K562 (cell line): ENCODE data around the gene CNOT11. TPM values are rescaled to one million over a fixed set of nuclear protein-coding genes. Genes with fewer than 3 reads are reported as not detected.

ENCODE experiments used
- BRF1 ChIP-seq: IDR thresholded peaks from 3 replicates; pipeline ENCODE4 v1.6.1; 2011; ENCODE audit warnings: borderline replicate concordance, mild to moderate bottlenecking; ENCODE audit not compliant: insufficient read length; ENCODE audit errors: extremely low read depth
- ETV6 ChIP-seq, 3 experiments: fragments of 150-350 bp in 1 of 3; sonication (generic) in 1 of 3; formaldehyde crosslinking in 1 of 3; IDR thresholded peaks; 2 replicates each; pipeline versions ENCODE4 v1.6.1 to v1.8.0; 2014 to 2022; ENCODE audit warnings: borderline replicate concordance in 2 of 3, low read depth in 2 of 3, antibody characterized with exemption in 1 of 3, low read length in 1 of 3, mild to moderate bottlenecking in 1 of 3, missing genetic modification reagents in 1 of 3
- FOXM1 ChIP-seq, 2 experiments: fragments of 450-650 bp in 1 of 2; sonication (generic) in 1 of 2; formaldehyde crosslinking in 1 of 2; IDR thresholded peaks; 2 replicates each; pipeline versions ENCODE4 v1.6.1 to v1.9.0; 2017 to 2022; ENCODE audit warnings: low read depth in 2 of 2, mild to moderate bottlenecking in 2 of 2, missing genetic modification reagents in 1 of 2, moderate library complexity in 1 of 2
- GTF2F1 ChIP-seq: IDR thresholded peaks from 2 replicates; pipeline ENCODE4 v1.6.1; 2011; ENCODE audit warnings: low read depth, low read length, improper control_type of control experiment
- HEY1 ChIP-seq: fragments of 250-450 bp; sonication (Bioruptor Pico); IDR thresholded peaks from 2 replicates; pipeline ENCODE4 v1.5.0; 2020; ENCODE audit warnings: mild to moderate bottlenecking, moderate library complexity, borderline replicate concordance
- NCOA1 ChIP-seq: fragments of 450-650 bp; IDR thresholded peaks from 2 replicates; pipeline ENCODE4 v1.6.1; 2016; ENCODE audit warnings: low read depth
- NR1H2 ChIP-seq: sonication (generic); formaldehyde crosslinking; IDR thresholded peaks from 2 replicates; pipeline ENCODE4 v1.4.0; 2020; ENCODE audit warnings: mild to moderate bottlenecking, missing genetic modification reagents
- TSC22D4 ChIP-seq: fragments of 450-650 bp; IDR thresholded peaks from 2 replicates; pipeline ENCODE4 v1.6.1; 2016; ENCODE audit warnings: missing genetic modification characterization, missing biosample characterization, control low read depth
- ZKSCAN3 ChIP-seq: fragments of 250-450 bp; sonication (Bioruptor Pico); IDR thresholded peaks from 2 replicates; pipeline ENCODE4 v1.4.0; 2020
- ZNF217 ChIP-seq: sonication (generic); formaldehyde crosslinking; IDR thresholded peaks from 2 replicates; pipeline ENCODE4 v1.8.0; 2022; ENCODE audit warnings: mild to moderate bottlenecking, missing genetic modification reagents
- ZNF354B ChIP-seq: fragments of 250-450 bp; sonication (Bioruptor Pico); IDR thresholded peaks from 2 replicates; pipeline ENCODE4 v1.4.0; 2020
- ZNF583 ChIP-seq: fragments of 250-450 bp; sonication (Bioruptor Pico); IDR thresholded peaks from 2 replicates; pipeline ENCODE4 v1.4.0; 2020
- polyA plus RNA-seq, 8 experiments: library from polyadenylated mRNA; depleted of rRNA in 4 of 8; stranded (reverse) in 5 of 8; unstranded in 3 of 8; fragments of >200 nt; fragmentation: Nextera tagmentation in 2 of 8; fragmentation: Illumina TruSeq in 1 of 8; extraction: Ambion mirVana in 2 of 8; extraction: Trizol in 1 of 8; gene quantifications; 2 replicates each; pipeline versions ENCODE4 v1.2.1 to v1.2.3, GENCODE V29; 2011 to 2014; ENCODE audit warnings: inconsistent platforms in 1 of 8, missing spikeins in 1 of 8
- total RNA-seq, 7 experiments: library from RNA; depleted of rRNA in 6 of 7; stranded (reverse); fragments of >200 nt in 6 of 7; fragmentation: Illumina TruSeq in 2 of 7; extraction: Trizol in 2 of 7; gene quantifications; 2 replicates each; pipeline versions ENCODE4 v1.2.1 to v1.2.3, GENCODE V29; 2011 to 2021; ENCODE audit warnings: low replicate concordance in 1 of 7
- TF ChIP-seq, protein P1 (sequence below): fragments of 450-650 bp; IDR thresholded peaks from 2 replicates; pipeline ENCODE4 v1.6.1; 2016; ENCODE audit warnings: mild to moderate bottlenecking, moderate library complexity
- TF ChIP-seq, protein P2 (sequence below), 3 experiments: fragments of 200-800 bp in 1 of 3; sonication (Bioruptor generic) in 1 of 3; sonication (generic) in 1 of 3; formaldehyde crosslinking in 1 of 3; IDR thresholded peaks; 2 replicates each; pipeline versions ENCODE4 v1.6.1 to v1.8.0; 2016 to 2022; ENCODE audit warnings: mild to moderate bottlenecking in 2 of 3, missing compliant biosample characterization in 2 of 3, missing genetic modification characterization in 2 of 3, missing genetic modification reagents in 1 of 3

CNOT11 gene
- total and polyA plus RNA-seq, 9 of the 15 experiments (the other 6 are each of a cell fraction or from before 2014, with no cell fraction given): 12.7 to 163 (median 64.2) TPM

DNA sequence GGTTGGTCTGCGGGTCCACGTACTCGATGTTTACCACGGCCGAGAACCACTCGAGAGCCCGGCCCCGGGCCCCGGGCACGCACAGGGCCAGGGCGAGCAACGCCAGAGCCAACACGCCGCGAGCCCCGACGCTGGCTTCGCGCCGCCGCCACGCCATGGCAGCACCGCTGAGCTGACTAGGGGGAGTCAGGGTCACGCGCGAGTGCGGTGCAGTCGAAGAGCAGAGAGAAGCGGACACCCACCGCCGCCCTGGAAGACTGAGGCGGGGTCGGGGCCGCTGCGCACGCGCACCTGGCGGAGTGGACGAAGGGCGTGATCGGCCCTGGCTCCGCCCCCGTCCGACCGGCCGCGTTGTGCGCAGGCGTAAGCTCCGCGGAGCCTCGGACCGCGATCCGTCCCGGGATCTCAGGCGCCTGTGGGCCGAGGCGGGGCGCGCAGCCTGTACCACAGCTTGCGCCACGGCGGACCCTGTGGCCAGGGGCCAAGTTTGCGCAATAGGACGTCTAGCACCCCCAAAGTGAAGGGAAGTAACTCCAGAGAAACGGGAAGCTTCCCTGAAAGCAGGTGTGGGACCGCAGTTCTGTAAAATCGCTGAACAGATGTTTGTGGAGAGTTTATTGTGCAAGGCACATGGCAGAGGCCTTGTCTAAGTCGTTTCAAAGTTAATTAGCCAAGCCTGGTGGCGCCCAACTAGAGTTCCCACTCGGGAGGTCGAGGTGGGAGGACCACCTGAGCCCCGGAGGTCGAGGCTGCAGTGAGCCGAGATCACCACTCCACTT lies 55.9 kb downstream of the CNOT11 start, which contains the start of gene RNF149 (continued):
- TF ChIP-seq, protein P1, sequence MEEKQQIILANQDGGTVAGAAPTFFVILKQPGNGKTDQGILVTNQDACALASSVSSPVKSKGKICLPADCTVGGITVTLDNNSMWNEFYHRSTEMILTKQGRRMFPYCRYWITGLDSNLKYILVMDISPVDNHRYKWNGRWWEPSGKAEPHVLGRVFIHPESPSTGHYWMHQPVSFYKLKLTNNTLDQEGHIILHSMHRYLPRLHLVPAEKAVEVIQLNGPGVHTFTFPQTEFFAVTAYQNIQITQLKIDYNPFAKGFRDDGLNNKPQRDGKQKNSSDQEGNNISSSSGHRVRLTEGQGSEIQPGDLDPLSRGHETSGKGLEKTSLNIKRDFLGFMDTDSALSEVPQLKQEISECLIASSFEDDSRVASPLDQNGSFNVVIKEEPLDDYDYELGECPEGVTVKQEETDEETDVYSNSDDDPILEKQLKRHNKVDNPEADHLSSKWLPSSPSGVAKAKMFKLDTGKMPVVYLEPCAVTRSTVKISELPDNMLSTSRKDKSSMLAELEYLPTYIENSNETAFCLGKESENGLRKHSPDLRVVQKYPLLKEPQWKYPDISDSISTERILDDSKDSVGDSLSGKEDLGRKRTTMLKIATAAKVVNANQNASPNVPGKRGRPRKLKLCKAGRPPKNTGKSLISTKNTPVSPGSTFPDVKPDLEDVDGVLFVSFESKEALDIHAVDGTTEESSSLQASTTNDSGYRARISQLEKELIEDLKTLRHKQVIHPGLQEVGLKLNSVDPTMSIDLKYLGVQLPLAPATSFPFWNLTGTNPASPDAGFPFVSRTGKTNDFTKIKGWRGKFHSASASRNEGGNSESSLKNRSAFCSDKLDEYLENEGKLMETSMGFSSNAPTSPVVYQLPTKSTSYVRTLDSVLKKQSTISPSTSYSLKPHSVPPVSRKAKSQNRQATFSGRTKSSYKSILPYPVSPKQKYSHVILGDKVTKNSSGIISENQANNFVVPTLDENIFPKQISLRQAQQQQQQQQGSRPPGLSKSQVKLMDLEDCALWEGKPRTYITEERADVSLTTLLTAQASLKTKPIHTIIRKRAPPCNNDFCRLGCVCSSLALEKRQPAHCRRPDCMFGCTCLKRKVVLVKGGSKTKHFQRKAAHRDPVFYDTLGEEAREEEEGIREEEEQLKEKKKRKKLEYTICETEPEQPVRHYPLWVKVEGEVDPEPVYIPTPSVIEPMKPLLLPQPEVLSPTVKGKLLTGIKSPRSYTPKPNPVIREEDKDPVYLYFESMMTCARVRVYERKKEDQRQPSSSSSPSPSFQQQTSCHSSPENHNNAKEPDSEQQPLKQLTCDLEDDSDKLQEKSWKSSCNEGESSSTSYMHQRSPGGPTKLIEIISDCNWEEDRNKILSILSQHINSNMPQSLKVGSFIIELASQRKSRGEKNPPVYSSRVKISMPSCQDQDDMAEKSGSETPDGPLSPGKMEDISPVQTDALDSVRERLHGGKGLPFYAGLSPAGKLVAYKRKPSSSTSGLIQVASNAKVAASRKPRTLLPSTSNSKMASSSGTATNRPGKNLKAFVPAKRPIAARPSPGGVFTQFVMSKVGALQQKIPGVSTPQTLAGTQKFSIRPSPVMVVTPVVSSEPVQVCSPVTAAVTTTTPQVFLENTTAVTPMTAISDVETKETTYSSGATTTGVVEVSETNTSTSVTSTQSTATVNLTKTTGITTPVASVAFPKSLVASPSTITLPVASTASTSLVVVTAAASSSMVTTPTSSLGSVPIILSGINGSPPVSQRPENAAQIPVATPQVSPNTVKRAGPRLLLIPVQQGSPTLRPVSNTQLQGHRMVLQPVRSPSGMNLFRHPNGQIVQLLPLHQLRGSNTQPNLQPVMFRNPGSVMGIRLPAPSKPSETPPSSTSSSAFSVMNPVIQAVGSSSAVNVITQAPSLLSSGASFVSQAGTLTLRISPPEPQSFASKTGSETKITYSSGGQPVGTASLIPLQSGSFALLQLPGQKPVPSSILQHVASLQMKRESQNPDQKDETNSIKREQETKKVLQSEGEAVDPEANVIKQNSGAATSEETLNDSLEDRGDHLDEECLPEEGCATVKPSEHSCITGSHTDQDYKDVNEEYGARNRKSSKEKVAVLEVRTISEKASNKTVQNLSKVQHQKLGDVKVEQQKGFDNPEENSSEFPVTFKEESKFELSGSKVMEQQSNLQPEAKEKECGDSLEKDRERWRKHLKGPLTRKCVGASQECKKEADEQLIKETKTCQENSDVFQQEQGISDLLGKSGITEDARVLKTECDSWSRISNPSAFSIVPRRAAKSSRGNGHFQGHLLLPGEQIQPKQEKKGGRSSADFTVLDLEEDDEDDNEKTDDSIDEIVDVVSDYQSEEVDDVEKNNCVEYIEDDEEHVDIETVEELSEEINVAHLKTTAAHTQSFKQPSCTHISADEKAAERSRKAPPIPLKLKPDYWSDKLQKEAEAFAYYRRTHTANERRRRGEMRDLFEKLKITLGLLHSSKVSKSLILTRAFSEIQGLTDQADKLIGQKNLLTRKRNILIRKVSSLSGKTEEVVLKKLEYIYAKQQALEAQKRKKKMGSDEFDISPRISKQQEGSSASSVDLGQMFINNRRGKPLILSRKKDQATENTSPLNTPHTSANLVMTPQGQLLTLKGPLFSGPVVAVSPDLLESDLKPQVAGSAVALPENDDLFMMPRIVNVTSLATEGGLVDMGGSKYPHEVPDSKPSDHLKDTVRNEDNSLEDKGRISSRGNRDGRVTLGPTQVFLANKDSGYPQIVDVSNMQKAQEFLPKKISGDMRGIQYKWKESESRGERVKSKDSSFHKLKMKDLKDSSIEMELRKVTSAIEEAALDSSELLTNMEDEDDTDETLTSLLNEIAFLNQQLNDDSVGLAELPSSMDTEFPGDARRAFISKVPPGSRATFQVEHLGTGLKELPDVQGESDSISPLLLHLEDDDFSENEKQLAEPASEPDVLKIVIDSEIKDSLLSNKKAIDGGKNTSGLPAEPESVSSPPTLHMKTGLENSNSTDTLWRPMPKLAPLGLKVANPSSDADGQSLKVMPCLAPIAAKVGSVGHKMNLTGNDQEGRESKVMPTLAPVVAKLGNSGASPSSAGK: peak; percentile 97
- TF ChIP-seq, protein P2, sequence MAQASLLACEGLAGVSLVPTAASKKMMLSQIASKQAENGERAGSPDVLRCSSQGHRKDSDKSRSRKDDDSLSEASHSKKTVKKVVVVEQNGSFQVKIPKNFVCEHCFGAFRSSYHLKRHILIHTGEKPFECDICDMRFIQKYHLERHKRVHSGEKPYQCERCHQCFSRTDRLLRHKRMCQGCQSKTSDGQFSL (CRISPR knock-in tag; IDR thresholded peaks at IDR 0.05): peak; percentile 77
- TF ChIP-seq, protein P2 (tag; IDR thresholded peaks at IDR 0.05): no peak
- TF ChIP-seq NCOA1 (no peak), ZNF583 (0 out of 2 replicates have a peak, but pooled peaks have one; percentile 58), NR1H2 (no peak), GTF2F1 (peak; percentile 28; the same call in 1 of the 2 replicates), ETV6 (IDR thresholded peaks at IDR 0.05; ENCODE audit: borderline replicate concordance in 1 of 2, low read depth in 2 of 2, low read length in 1 of 2) (peak in 1 of 2 experiments; percentile 67; a peak in 2 of 4 replicates), ETV6 (CRISPR knock-in tag; IDR thresholded peaks at IDR 0.05; ENCODE audit: borderline replicate concordance) (no peak; the same call in 1 of the 2 replicates), ZKSCAN3 (no peak), ZNF354B (CRISPR knock-in tag) (no peak), HEY1 (CRISPR knock-in tag) (no peak), TSC22D4 (tag) (no peak), FOXM1 (IDR thresholded peaks at IDR 0.05; ENCODE audit: low read depth) (0 out of 2 replicates have a peak, but pooled peaks have one; percentile 13), FOXM1 (CRISPR knock-in tag; IDR thresholded peaks at IDR 0.05; ENCODE audit: low read depth) (no peak; the same call in 1 of the 2 replicates), BRF1 (no peak), ZNF217 (CRISPR knock-in tag) (no peak)
